HEK293T (cell line): ENCODE data around the gene GPNMB.
"Not testable (repeated sequence)": the region's sequence is repeated elsewhere in the genome, so short reads cannot be mapped to it uniquely, and the experiment has no call there.

Source experiments
- CTCF ChIA-PET: fragments of 350-600 bp; formaldehyde crosslinking; extraction: SDS; loops from one replicate; lab custom pipeline; 2021; ENCODE audit warnings: antibody characterized with exemption, inconsistent platforms; lab: Yijun Ruan, JAX
- POLR2A ChIA-PET: fragments of 350-600 bp; formaldehyde crosslinking; extraction: SDS; loops from one replicate; lab custom pipeline; 2020; ENCODE audit warnings: antibody characterized with exemption, inconsistent platforms; lab: Yijun Ruan, JAX
- DNase-seq: peaks from one replicate; pipeline ENCODE4 v3.0.0; 2012; ENCODE audit warnings: mixed read lengths; ENCODE audit errors: extremely low spot score
- ARNT ChIP-seq: fragments of 450-650 bp; IDR thresholded peaks from 2 replicates; pipeline ENCODE4 v1.6.1; 2017; ENCODE audit warnings: mild to moderate bottlenecking
- BHLHE40 ChIP-seq: fragments of 450-650 bp; IDR thresholded peaks from 2 replicates; pipeline ENCODE4 v1.6.1; 2016; ENCODE audit warnings: mild to moderate bottlenecking, moderate library complexity, borderline replicate concordance
- CTBP1 ChIP-seq: fragments of 450-650 bp; IDR thresholded peaks from 2 replicates; pipeline ENCODE4 v1.6.1; 2016; ENCODE audit warnings: borderline replicate concordance
- ELF4 ChIP-seq: fragments of 450-650 bp; IDR thresholded peaks from 2 replicates; pipeline ENCODE4 v1.6.1; 2017; ENCODE audit warnings: antibody characterized with exemption
- FOXA1 ChIP-seq: fragments of 450-650 bp; IDR thresholded peaks from 2 replicates; pipeline ENCODE4 v1.6.1; 2016; ENCODE audit warnings: mild to moderate bottlenecking
- FOXK2 ChIP-seq: fragments of 450-650 bp; IDR thresholded peaks from 2 replicates; pipeline ENCODE4 v1.6.1; 2016; ENCODE audit warnings: mild to moderate bottlenecking
- FOXM1 ChIP-seq: fragments of 450-650 bp; IDR thresholded peaks from 2 replicates; pipeline ENCODE4 v1.6.1; 2017; ENCODE audit warnings: mild to moderate bottlenecking, borderline replicate concordance
- HDGF ChIP-seq: fragments of 450-650 bp; IDR thresholded peaks from 2 replicates; pipeline ENCODE4 v1.6.1; 2017; ENCODE audit warnings: antibody characterized with exemption, borderline replicate concordance
- L3MBTL2 ChIP-seq: fragments of 450-650 bp; conservative IDR thresholded peaks from 2 replicates; pipeline ENCODE4 v1.6.1; 2016; ENCODE audit warnings: mild to moderate bottlenecking
- LEF1 ChIP-seq: fragments of 450-650 bp; IDR thresholded peaks from 2 replicates; pipeline ENCODE4 v1.6.1; 2017; ENCODE audit warnings: mild to moderate bottlenecking, borderline replicate concordance
- NFRKB ChIP-seq: fragments of 450-650 bp; IDR thresholded peaks from 2 replicates; pipeline ENCODE4 v1.6.1; 2016; ENCODE audit warnings: mild to moderate bottlenecking, moderate library complexity
- SP1 ChIP-seq: fragments of 450-650 bp; IDR thresholded peaks from 2 replicates; pipeline ENCODE4 v1.6.1; 2017
- SUZ12 ChIP-seq: fragments of 450-650 bp; IDR thresholded peaks from 2 replicates; pipeline ENCODE4 v1.6.1; 2016; ENCODE audit warnings: mild to moderate bottlenecking
- TARDBP ChIP-seq: fragments of 450-650 bp; IDR thresholded peaks from 2 replicates; pipeline ENCODE4 v1.6.1; 2016
- ZNF384 ChIP-seq: fragments of 450-650 bp; IDR thresholded peaks from 2 replicates; pipeline ENCODE4 v1.6.1; 2016
- TF ChIP-seq, protein P1 (sequence below): fragments of 450-650 bp; IDR thresholded peaks from 2 replicates; pipeline ENCODE4 v1.6.1; 2016

GPNMB gene

GRCh38 chr7:23222439-23223030 is 24.0 kb upstream of the GPNMB start:
- ChIA-PET POLR2A (interaction anchor here (0.7 kb wide), 1 partner anchor 11 kb away, joined by 3 read pairs; no protein-coding TSS in a partner anchor), CTCF (no interaction called here)
- DNase-seq = no peak
- TF ChIP-seq LEF1 = no peak
- TF ChIP-seq ARNT = no peak
- no peak for TF ChIP-seq ELF4
- TF ChIP-seq FOXK2 = no peak
- no peak for TF ChIP-seq HDGF
- no peak for TF ChIP-seq BHLHE40
- no peak for TF ChIP-seq SP1
- no peak for TF ChIP-seq CTBP1
- no peak for TF ChIP-seq NFRKB
- TF ChIP-seq FOXA1 = no peak
- TF ChIP-seq ZNF384 = no peak
- TF ChIP-seq L3MBTL2 = no peak
- no peak for TF ChIP-seq SUZ12
- TF ChIP-seq, protein P1, sequence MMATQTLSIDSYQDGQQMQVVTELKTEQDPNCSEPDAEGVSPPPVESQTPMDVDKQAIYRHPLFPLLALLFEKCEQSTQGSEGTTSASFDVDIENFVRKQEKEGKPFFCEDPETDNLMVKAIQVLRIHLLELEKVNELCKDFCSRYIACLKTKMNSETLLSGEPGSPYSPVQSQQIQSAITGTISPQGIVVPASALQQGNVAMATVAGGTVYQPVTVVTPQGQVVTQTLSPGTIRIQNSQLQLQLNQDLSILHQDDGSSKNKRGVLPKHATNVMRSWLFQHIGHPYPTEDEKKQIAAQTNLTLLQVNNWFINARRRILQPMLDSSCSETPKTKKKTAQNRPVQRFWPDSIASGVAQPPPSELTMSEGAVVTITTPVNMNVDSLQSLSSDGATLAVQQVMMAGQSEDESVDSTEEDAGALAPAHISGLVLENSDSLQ = no peak
- TF ChIP-seq FOXM1 = no peak

DNA sequence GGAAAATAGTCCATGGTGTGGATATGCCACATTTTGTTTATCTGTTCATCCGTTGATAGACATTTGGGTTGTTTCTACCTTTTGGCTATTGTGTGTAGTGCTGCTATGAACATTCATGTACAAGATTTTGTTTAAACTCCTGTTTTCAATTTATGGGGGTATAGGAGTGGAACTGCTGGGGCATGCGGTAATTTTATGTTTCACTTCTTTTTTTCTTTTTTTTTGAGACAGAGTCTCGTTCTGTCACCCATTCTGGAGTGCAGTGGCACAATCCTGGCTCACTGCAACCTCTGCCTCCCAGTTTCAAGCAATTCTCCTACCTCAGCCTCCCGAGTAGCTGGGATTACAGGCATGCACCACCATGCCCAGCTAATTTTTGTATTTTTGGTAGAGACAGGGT is 22.2 kb upstream of the GPNMB start:
- DNase-seq, CTCF ChIA-PET, POLR2A ChIA-PET: not testable (repeated sequence)

DNA sequence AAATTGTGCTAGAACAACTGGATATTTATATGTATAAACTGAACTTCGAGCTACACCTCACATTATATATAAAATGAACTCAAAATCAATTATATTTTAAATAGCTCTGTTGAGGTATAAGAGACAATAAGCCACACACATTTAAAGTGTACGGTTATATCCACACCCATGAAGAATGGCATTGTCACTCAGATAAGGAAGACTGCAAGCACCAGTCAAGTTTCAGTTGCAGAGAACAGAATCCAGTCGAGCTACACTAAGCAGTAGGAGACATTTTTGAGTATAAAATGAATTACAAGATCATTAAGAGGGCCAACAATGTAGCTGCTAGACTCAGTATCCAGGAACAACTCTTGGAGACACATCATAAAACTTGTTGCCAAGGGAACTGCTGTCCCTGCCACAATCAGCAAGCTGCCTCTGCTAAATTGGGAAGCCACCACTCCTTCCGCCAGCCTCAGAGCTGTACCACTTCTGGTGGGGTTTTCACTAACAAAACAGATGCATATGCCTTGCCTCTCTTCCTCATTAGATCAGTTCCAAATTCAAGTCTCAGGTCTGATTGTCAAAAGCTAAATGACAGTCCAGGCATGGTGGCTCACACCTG is 19.6 kb upstream of the GPNMB start:
- ChIA-PET POLR2A (no interaction called here), CTCF (interaction anchor here (1.0 kb wide), 1 partner anchor 9 kb away, joined by 3 read pairs; no protein-coding TSS in a partner anchor)
- no peak for DNase-seq
- TF ChIP-seq FOXA1 = no peak
- TF ChIP-seq SUZ12 = no peak
- TF ChIP-seq BHLHE40 = no peak
- no peak for TF ChIP-seq CTBP1
- no peak for TF ChIP-seq NFRKB
- TF ChIP-seq ZNF384 = no peak
- TF ChIP-seq ARNT = no peak
- TF ChIP-seq HDGF = no peak
- TF ChIP-seq LEF1 = no peak
- no peak for TF ChIP-seq FOXK2
- no peak for TF ChIP-seq L3MBTL2
- no peak for TF ChIP-seq TARDBP
- TF ChIP-seq SP1 = no peak

DNA sequence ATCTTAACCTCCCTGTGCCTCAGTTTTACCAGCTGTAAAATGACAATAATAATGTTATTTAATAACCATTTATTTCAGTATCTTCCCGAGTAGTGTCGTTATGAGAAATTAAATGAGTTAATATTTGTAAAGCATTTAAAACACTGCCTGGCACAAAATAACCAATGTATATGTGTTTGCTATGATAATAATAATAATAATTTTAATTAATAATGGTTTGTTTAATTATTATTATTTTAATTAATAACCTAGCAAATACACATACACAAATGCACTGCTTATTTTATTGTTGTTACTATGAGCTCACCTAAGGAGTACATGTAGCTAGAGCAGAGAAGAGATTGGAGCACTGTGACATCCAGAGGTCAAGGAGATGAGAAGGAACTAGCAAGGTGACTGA is 18.2 kb upstream of the GPNMB start:
- ChIA-PET CTCF (no interaction called here), POLR2A (no interaction called here)
- no peak for DNase-seq
- TF ChIP-seq BHLHE40 = no peak
- TF ChIP-seq FOXK2 = no peak
- no peak for TF ChIP-seq NFRKB
- TF ChIP-seq HDGF = no peak
- no peak for TF ChIP-seq SUZ12

DNA sequence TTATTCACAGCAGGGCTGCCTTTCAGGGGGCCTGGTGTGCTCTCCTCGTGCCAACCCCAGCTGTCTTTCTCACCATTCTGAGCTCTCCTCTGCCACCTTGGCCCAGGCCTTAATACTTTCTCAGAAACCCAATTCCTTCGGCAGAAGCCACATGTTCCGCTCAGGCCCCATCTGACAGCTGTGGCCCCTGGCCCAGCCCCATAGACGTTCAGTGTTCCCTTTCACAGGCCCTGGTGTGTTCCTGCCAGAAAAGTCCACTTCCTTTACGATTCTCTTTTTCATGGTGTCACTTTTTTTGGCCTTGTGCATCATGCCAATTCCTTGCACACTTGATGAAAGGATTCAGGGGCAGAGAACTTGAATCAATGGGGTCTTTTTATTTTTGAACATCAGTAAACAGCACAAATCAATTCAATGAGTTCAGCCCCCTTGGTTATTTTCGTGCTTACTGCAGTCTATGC is 15.9 kb upstream of the GPNMB start:
- no peak for DNase-seq
- POLR2A ChIA-PET = no interaction called here
- no peak for TF ChIP-seq TARDBP
- no peak for TF ChIP-seq CTBP1
- TF ChIP-seq SUZ12 = no peak
- no peak for TF ChIP-seq L3MBTL2
- no peak for TF ChIP-seq HDGF
- TF ChIP-seq BHLHE40 = no peak
- TF ChIP-seq NFRKB = no peak
- TF ChIP-seq FOXK2 = no peak
- TF ChIP-seq FOXM1 = no peak
- no peak for TF ChIP-seq ELF4
- CTCF ChIA-PET = interaction anchor here (0.6 kb wide), 1 partner anchor 366 kb away, joined by 10 read pairs; no protein-coding TSS in a partner anchor

DNA sequence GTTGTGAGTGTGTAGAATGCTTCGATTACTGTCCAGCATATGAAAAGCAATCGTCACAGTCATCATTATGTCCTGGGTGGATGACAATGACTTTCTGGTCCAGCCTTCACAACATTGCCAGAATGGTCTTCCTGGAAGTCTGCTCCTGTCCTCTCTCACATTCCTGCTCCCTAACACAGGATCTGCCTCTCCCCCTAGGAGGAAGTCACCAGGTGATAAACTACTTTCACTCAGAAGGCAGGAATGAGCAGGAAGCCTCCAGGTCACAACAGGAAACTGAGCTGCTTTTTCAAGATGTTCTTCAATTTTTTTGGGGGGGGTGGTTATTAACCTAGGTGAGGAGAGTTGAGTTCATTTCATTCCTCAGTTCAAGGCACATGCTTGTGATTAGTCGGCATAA is 13.6 kb upstream of the GPNMB start:
- ChIA-PET POLR2A (no interaction called here), CTCF (no interaction called here)
- DNase-seq = no peak
- TF ChIP-seq ZNF384 = no peak
- no peak for TF ChIP-seq SP1
- no peak for TF ChIP-seq LEF1
- no peak for TF ChIP-seq BHLHE40
- TF ChIP-seq CTBP1 = no peak
- TF ChIP-seq FOXA1 = no peak
- TF ChIP-seq SUZ12 = no peak
- no peak for TF ChIP-seq FOXK2

GRCh38 chr7:23234569-23235296 is 11.8 kb upstream of the GPNMB start:
- TF ChIP-seq FOXM1 (no peak), FOXK2 (no peak), FOXA1 (no peak), LEF1 (no peak), ZNF384 (no peak), HDGF (no peak), SP1 (no peak), SUZ12 (no peak), ELF4 (no peak)
- no peak for DNase-seq
- ChIA-PET CTCF (no interaction called here), POLR2A (no interaction called here)
